OCI-LY7 (cell line): ENCODE measurements around the gene CEP112.
"Not testable (repeated sequence)": the region's sequence is repeated elsewhere in the genome, so short reads cannot be mapped to it uniquely, and the experiment has no call there.

Source experiments
- CTCF ChIP-seq: fragments of 200-600 bp; sonication (generic); conservative IDR thresholded peaks from 2 replicates; pipeline ENCODE4 v1.5.1; 2014; ENCODE audit warnings: mild to moderate bottlenecking, antibody characterized with exemption, low read length, moderate library complexity, mixed read lengths
- EZH2phosphoT487 ChIP-seq: fragments of 200-600 bp; sonication (generic); IDR thresholded peaks from 2 replicates; pipeline ENCODE4 v1.6.1; 2018; ENCODE audit warnings: low read depth, borderline replicate concordance, mild to moderate bottlenecking, mixed run types, antibody characterized with exemption, low read length, moderate library complexity, mixed read lengths

- not testable (repeated sequence) for TF ChIP-seq CTCF, EZH2phosphoT487
Measured at GRCh38 chr17:66155055-66155454, 36.9 kb downstream of the CEP112 start.
